HG03521 (cell line): ENCODE data around the gene BAG3.

ENCODE experiments used
- ATAC-seq: cut with Tn5 transposase; IDR thresholded peaks from one replicate; pipeline ENCODE4 v1.9.1; 2021; ENCODE audit warnings: mild to moderate bottlenecking, moderate library complexity; ENCODE audit not compliant: unreplicated experiment

Gene BAG3

GRCh38 chr10:119725828-119726675 lies 74.9 kb downstream of the BAG3 start, which contains the start of gene INPP5F:
TSS of gene INPP5F (plus strand) at chr10:119726050. CDS start at chr10:119726263, 213 bp downstream.
- peak; percentile 86 for ATAC-seq

GRCh38 chr10:119726676-119727261 lies 75.6 kb downstream of the BAG3 start:
- no peak for ATAC-seq
